Stomach (tissue), 4 donors: ENCODE results near the gene ITGB5.

ENCODE experiments used
- CTCF ChIP-seq, 7 experiments: fragments of 450-650 bp in 4 of 7; fragments of 200-600 bp in 3 of 7; sonication (generic) in 3 of 7; IDR thresholded peaks; one replicate each; pipeline ENCODE4 v1.5.1; 2016 to 2019; ENCODE audit warnings: antibody characterized with exemption in 7 of 7, control low read depth in 2 of 7, mild to moderate bottlenecking in 1 of 7
- POLR2AphosphoS5 ChIP-seq, 3 donors: sonication (generic); formaldehyde crosslinking; IDR thresholded peaks; one replicate each; pipeline ENCODE4 v1.6.1; 2016; ENCODE audit warnings: antibody characterized with exemption in 3 of 3

DNA sequence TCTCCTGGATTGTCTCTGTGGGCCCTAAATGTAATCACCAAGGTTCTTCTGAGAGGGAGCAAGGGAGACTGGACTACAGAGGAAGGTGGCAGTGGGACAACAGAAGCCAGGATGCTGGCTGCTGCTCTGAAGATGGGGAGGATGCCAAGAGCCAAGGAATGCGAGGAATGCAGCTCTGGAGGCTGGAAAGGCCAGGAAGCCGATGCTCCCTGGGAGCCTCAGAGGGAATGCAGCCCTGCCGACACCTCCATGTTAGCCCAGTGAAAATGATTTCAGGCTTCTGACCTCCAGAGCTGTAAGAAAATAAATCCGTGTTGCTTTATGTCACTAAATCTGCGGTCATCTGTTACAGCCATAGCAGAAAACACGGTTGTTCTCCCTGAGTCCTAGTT, 112.8 kb downstream of the ITGB5 start:
- no peak for TF ChIP-seq POLR2AphosphoS5 (IDR thresholded peaks at IDR 0.05)
- no peak for TF ChIP-seq CTCF (IDR thresholded peaks at IDR 0.05)
